Smooth muscle cell (in vitro differentiated cells): Measurements from ENCODE around the gene MARCHF4. TPM values are rescaled to one million over a fixed set of nuclear protein-coding genes. Genes with fewer than 3 reads are reported as not detected.

Experiments
- DNase-seq: peaks from one replicate; lab custom pipeline; 2025; ENCODE audit not compliant: unreplicated experiment; lab: John Stamatoyannopoulos, UW
- H2AFZ ChIP-seq: fragments of 200-600 bp; sonication (generic); 2 replicates; pipeline ENCODE4 v1.6.0; 2016; ENCODE audit warnings: antibody characterized with exemption, low read depth, mild to moderate bottlenecking
- H3F3A ChIP-seq: fragments of 200-600 bp; sonication (generic); 2 replicates; pipeline ENCODE4 v1.6.0; 2017; ENCODE audit warnings: antibody characterized with exemption, low read depth
- H3K27ac ChIP-seq: fragments of 200-600 bp; sonication (generic); 2 replicates; pipeline ENCODE4 v1.5.1; 2016; ENCODE audit warnings: low read depth, mild to moderate bottlenecking
- H3K27me3 ChIP-seq: fragments of 200-600 bp; sonication (generic); 2 replicates; pipeline ENCODE4 v1.6.1; 2016; ENCODE audit warnings: low read depth, mild to moderate bottlenecking
- H3K36me3 ChIP-seq: fragments of 200-600 bp; sonication (generic); 2 replicates; pipeline ENCODE4 v1.5.1; 2016; ENCODE audit warnings: low read depth
- H3K4me1 ChIP-seq: fragments of 200-600 bp; sonication (generic); 2 replicates; pipeline ENCODE4 v1.5.1; 2016; ENCODE audit warnings: low read depth
- H3K4me2 ChIP-seq: fragments of 200-600 bp; sonication (generic); 2 replicates; pipeline ENCODE4 v1.6.0; 2016; ENCODE audit warnings: mild to moderate bottlenecking
- H3K4me3 ChIP-seq: fragments of 200-600 bp; sonication (generic); 2 replicates; pipeline ENCODE4 v1.5.1; 2016; ENCODE audit warnings: mild to moderate bottlenecking
- H3K79me2 ChIP-seq: fragments of 200-600 bp; sonication (generic); 2 replicates; pipeline ENCODE4 v1.6.0; 2016; ENCODE audit warnings: low read depth, mild to moderate bottlenecking
- H3K9ac ChIP-seq: fragments of 200-600 bp; sonication (generic); 2 replicates; pipeline ENCODE4 v1.6.0; 2016; ENCODE audit warnings: low read depth
- H3K9me3 ChIP-seq: fragments of 200-600 bp; sonication (generic); replicated peaks from 2 replicates; pipeline ENCODE4 v1.5.1; 2016; ENCODE audit warnings: low read depth
- H4K20me1 ChIP-seq: fragments of 200-600 bp; sonication (generic); 2 replicates; pipeline ENCODE4 v1.6.0; 2016; ENCODE audit warnings: low read depth
- WGBS: methylation state at CpG from one replicate; pipeline ENCODE4 v1.1.7; 2016; ENCODE audit warnings: low lambda C conversion rate; 5-methylcytosine and 5-hydroxymethylcytosine counted together
- polyA plus RNA-seq: library from polyadenylated mRNA; unstranded; fragments of >200 nt; fragmentation: Nextera tagmentation; extraction: Ambion mirVana; gene quantifications from 2 replicates; pipeline ENCODE4 v1.2.1, GENCODE V29; 2016
- total RNA-seq: library from RNA; depleted of rRNA; stranded (reverse); fragments of >200 nt; gene quantifications from 2 replicates; pipeline ENCODE4 v1.2.3, GENCODE V29; 2014
- TF ChIP-seq, protein P1 (sequence below): fragments of 200-600 bp; sonication (generic); IDR thresholded peaks from 2 replicates; pipeline ENCODE4 v1.5.1; 2017; ENCODE audit warnings: borderline replicate concordance, mild to moderate bottlenecking, antibody characterized with exemption; ENCODE audit not compliant: insufficient read depth, poor library complexity, severe bottlenecking

Gene MARCHF4
- total and polyA plus RNA-seq, 2 experiments from 2014 or later = 0.90 to 1.8 TPM

DNA sequence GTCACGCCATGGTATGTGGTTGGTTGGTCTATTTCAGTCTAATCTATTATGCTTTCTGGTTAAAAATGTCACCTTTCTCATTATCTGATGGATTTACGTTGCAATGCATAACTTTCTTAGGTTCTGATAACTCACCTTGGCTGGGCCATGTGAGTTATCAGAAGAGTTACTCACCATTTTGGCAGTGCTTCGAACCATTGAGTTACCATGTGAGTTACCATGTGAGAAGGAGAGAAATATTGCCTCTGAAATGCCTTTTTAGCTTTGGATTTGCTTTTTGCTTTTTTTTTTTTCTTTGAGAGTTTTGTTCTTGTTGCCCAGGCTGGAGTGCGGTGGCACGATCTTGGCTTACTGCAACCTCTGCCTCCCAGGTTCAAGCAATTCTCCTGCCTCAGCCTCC lies 41.6 kb upstream of the MARCHF4 start:
- TF ChIP-seq, protein P1, sequence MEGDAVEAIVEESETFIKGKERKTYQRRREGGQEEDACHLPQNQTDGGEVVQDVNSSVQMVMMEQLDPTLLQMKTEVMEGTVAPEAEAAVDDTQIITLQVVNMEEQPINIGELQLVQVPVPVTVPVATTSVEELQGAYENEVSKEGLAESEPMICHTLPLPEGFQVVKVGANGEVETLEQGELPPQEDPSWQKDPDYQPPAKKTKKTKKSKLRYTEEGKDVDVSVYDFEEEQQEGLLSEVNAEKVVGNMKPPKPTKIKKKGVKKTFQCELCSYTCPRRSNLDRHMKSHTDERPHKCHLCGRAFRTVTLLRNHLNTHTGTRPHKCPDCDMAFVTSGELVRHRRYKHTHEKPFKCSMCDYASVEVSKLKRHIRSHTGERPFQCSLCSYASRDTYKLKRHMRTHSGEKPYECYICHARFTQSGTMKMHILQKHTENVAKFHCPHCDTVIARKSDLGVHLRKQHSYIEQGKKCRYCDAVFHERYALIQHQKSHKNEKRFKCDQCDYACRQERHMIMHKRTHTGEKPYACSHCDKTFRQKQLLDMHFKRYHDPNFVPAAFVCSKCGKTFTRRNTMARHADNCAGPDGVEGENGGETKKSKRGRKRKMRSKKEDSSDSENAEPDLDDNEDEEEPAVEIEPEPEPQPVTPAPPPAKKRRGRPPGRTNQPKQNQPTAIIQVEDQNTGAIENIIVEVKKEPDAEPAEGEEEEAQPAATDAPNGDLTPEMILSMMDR = no peak
- Histone ChIP-seq H3K27ac (no peak overlapping the region), H3K4me3 (no peak overlapping the region), H3K9ac (no peak overlapping the region), H3K4me1 (peaks cover 13% of the 10 kb centered on the region), H3F3A (no peaks in the 10 kb centered on the region), H3K9me3 (no peaks in the 10 kb centered on the region), H3K27me3 (no peaks in the 10 kb centered on the region), H3K4me2 (no peak overlapping the region), H3K36me3 (peaks cover 7% of the 10 kb centered on the region), H2AFZ (no peak overlapping the region), H3K79me2 (peaks cover 7% of the 10 kb centered on the region), H4K20me1 (no peaks in the 10 kb centered on the region)
- 98% methylated on average over 5 of the region's 5 CpGs for WGBS
- no peak for DNase-seq

DNA sequence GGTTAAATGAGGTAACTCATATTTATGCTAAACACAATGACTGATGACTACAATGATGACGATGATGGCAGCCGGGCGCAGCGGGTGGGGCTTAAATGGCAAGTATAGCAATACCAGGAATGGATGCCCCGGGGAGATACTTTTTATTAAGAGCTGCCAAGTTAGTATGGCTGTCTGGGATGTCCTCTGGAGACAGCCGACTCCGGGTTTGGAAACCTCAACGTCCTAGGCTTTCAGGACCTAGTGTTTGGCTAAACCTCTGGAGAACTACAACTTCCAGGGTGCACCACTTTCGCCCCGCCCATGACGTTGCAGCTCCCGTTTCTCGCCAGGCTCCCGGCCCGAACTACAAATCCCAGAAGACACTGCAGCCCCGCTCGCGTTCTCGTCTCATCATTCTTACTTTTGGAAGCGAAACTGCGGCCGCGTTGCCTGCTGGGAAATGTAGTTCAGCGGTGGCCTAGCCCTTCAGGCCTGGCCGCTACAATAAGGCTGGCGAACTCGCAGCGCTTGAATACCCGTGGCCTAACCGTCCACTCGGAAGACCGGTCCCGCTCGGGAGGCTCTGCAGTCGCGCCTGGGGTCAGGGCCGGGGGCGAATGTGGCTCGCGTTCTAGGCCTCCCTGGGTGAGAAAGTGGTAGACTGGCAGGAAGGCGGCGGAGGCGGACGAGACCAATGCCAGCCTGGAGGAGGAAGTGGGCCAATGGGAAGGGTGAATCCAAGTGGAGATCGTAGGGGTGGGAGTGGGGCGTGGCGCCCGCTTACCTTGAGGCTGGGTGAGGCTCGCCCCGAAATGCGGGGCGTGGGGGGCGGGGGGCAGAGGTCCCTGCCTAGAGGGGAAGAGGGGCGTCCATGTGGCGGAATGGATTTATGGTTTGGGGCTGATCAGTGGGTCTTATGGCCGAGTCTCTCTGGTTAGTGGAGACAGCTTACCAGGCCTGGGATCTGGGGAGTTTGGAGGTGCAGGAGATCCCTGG lies 40.0 kb upstream of the MARCHF4 start, which contains the start of gene SMARCAL1:
TSS of gene SMARCAL1 (plus strand) at position 463 of the 978 bp plus-strand sequence. CDS start 2,221 bp downstream, outside the sequence.
- H3K4me3 ChIP-seq = peak within 1 kb of the TSS; percentile 77
- peaks cover 7% of the 10 kb centered on the region for H3K79me2 ChIP-seq
- TF ChIP-seq, protein P1 = no peak
- peaks cover 13% of the 10 kb centered on the region for H3K4me1 ChIP-seq
- peak within 1 kb of the TSS; percentile 86 for H3K4me2 ChIP-seq
- H2AFZ ChIP-seq = peak within 1 kb of the TSS; percentile 91
- H4K20me1 ChIP-seq = no peaks in the 10 kb centered on the region
- peak within 1 kb of the TSS; percentile 83 for H3K9ac ChIP-seq
- H3K27me3 ChIP-seq = no peaks in the 10 kb centered on the region
- peak within 1 kb of the TSS; percentile 63 for H3K27ac ChIP-seq
- 7% methylated on average over 50 of the region's 56 CpGs for WGBS
- H3F3A ChIP-seq = no peaks in the 10 kb centered on the region
- peak; percentile 91 for DNase-seq
- H3K9me3 ChIP-seq = no peaks in the 10 kb centered on the region
- peaks cover 7% of the 10 kb centered on the region for H3K36me3 ChIP-seq

DNA sequence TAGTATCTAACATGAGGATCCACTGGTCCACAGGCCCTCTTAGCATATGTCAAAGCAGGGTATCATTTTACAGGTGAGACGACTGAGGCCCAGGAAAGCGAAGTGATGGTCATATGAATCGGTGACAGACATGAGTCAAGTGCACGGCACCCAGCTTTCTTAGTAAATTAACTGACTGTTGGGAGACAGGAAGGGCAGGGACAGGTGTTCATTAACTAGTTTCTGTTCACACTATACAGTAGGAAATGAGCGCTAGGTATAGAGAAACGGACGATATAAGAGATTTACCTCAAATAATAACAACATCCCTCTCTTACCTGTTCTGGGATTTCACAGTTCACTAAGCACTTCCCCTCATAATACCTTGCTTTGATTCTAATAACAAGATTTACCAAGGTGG lies 38.3 kb upstream of the MARCHF4 start:
- no peaks in the 10 kb centered on the region for H3K27me3 ChIP-seq
- TF ChIP-seq, protein P1 = no peak
- H3F3A ChIP-seq = no peaks in the 10 kb centered on the region
- DNase-seq = no peak
- peaks cover 6% of the 10 kb centered on the region for H3K36me3 ChIP-seq
- no peaks in the 10 kb centered on the region for H3K9me3 ChIP-seq
- 97% methylated on average over 7 of the region's 7 CpGs for WGBS
- H3K9ac ChIP-seq = no peak overlapping the region
- no peak overlapping the region for H3K27ac ChIP-seq
- H4K20me1 ChIP-seq = no peaks in the 10 kb centered on the region
- H2AFZ ChIP-seq = no peak overlapping the region
- H3K4me1 ChIP-seq = peaks cover 7% of the 10 kb centered on the region
- H3K4me3 ChIP-seq = no peak overlapping the region
- H3K4me2 ChIP-seq = no peak overlapping the region
- peaks cover 7% of the 10 kb centered on the region for H3K79me2 ChIP-seq
